Stimulated activated CD4-positive, alpha-beta T cell treated with anti-CD3 and anti-CD28 coated beads, Interleukin-4, amount 100 ng/mL, for 4 hours (primary cell): ENCODE data around the gene AKAP6.

Experiments
- DNase-seq, 2 experiments: peaks; one replicate each; pipeline ENCODE4 v3.0.0-alpha.2; 2020

The AKAP6 gene

GRCh38 chr14:32494609-32495434, 165.7 kb downstream of the AKAP6 start:
- no peak for DNase-seq

- no peak for DNase-seq
Measured at GRCh38 chr14:32495435-32495734, 166.3 kb downstream of the AKAP6 start.

- DNase-seq, result no peak
Measured at GRCh38 chr14:32497248-32497647, 168.2 kb downstream of the AKAP6 start.

GRCh38 chr14:32507029-32507984, 178.2 kb downstream of the AKAP6 start:
- no peak for DNase-seq

- no peak for DNase-seq
Measured at GRCh38 chr14:32508281-32508680, 179.2 kb downstream of the AKAP6 start.

GRCh38 chr14:32509632-32510187, 180.6 kb downstream of the AKAP6 start:
- DNase-seq, result no peak

- DNase-seq, result no peak
Measured at GRCh38 chr14:32510815-32511214, 181.7 kb downstream of the AKAP6 start.

GRCh38 chr14:32512348-32512747, 183.2 kb downstream of the AKAP6 start:
- DNase-seq, result no peak

- DNase-seq, result no peak
Measured at GRCh38 chr14:32512813-32513212, 183.7 kb downstream of the AKAP6 start.

GRCh38 chr14:32513571-32514009, 184.5 kb downstream of the AKAP6 start:
- no peak for DNase-seq

GRCh38 chr14:32514236-32514635, 185.1 kb downstream of the AKAP6 start:
- no peak for DNase-seq

GRCh38 chr14:32514681-32515080, 185.6 kb downstream of the AKAP6 start:
- DNase-seq, result no peak

GRCh38 chr14:32524609-32525375, 195.7 kb downstream of the AKAP6 start:
- DNase-seq, result no peak

- DNase-seq, result no peak
Measured at GRCh38 chr14:32525591-32525990, 196.5 kb downstream of the AKAP6 start.

GRCh38 chr14:32530800-32531199, 201.7 kb downstream of the AKAP6 start:
- DNase-seq, result no peak

GRCh38 chr14:32531942-32532515, 202.9 kb downstream of the AKAP6 start:
- DNase-seq, result no peak

GRCh38 chr14:32534145-32534544, 205.0 kb downstream of the AKAP6 start:
- no peak for DNase-seq

GRCh38 chr14:32536175-32536574, 207.1 kb downstream of the AKAP6 start:
- DNase-seq, result no peak

- DNase-seq, result no peak
Measured at GRCh38 chr14:32537166-32537565, 208.1 kb downstream of the AKAP6 start.

- DNase-seq, result no peak
Measured at GRCh38 chr14:32542507-32542906, 213.4 kb downstream of the AKAP6 start.

GRCh38 chr14:32545095-32545494, 216.0 kb downstream of the AKAP6 start:
- no peak for DNase-seq

- DNase-seq, result no peak
Measured at GRCh38 chr14:32545506-32546210, 216.6 kb downstream of the AKAP6 start.
